ENCODE results near the gene RAD21L1.
"Not testable (repeated sequence)": the region's sequence is repeated elsewhere in the genome, so short reads cannot be mapped to it uniquely, and the experiment has no call there.

The RAD21L1 gene

DNA sequence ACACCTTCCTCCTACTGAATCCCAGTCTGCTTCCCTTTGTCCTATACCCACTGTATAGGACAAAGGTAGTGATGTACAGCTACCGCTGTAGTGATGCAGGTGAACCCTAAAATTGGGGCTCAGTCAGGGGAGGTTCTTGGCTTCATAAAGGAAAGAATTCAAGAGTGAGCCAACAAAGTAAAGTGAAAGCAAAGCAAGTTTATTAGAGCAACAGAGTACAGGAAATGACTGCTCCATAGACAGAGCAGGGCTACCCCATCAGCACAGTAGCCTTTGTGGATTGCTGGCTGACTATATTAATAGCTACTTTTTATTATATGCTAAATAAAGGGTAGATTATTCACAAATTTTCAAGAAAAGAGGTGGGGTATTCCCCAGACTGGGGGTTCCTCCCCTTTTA, 25.9 kb upstream of the RAD21L1 start:
- no peak for DNase-seq (ENCODE audit: low read depth)

DNA sequence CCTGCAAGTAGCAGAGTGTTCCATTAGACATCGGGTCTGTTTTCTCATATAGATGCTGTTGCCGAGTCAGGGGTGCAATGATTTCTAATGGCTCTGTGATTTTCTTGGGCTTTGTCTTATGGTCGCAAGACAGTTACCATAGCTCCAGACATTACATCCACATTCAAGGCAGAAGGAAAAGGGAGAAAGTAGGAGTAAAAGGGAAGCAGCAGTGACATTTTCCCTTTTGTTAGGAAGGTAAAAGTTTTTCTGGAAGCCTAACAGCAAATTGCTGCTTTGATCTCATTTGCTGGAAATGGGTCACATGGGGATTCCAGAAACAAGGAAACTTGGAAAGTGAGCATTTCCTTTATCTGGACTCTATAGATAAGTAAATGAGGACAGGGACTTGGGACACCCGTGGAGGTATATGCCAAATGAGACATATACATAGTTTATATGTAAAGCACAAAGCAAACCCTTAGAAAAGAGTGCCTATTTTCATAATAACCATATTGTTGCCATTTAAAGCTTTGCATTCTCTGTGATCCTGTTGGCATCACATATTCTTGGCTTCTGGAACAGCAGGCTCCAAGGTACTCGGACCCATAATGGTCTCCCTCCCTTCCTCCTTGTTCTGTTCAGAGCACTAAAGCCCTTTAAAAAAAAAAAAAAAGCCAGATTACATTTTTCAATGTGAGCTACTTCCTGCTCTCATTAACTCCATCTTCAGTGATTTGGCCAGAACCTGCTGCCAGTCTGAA, 22.9 kb upstream of the RAD21L1 start, which contains the start of gene C20orf202:
C20orf202 (plus strand) TSS at position 693 of the 743 bp plus-strand sequence. CDS start 132 bp downstream, outside the sequence.
- DNase-seq (ENCODE audit: low read depth): no peak

DNA sequence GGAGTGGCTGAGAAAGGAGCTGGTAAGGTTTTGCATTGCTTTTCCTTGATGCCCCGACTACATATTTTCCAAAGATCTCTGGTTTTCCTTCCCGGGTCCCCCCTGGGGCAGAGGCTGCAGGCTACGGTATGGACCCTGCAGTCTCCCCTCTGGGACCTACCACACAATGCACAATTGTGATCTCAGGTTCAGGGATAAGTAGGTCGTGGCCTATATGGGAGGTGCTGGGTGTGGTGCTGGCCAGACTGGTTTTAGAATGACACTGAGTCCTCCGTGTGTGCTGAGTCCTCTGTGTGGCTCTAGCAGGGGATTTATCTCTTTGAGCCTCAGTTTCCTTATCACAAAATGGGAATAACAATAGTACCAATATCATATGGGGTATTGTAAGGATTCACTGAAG, 22.2 kb upstream of the RAD21L1 start:
- no peak for DNase-seq (ENCODE audit: low read depth)

DNA sequence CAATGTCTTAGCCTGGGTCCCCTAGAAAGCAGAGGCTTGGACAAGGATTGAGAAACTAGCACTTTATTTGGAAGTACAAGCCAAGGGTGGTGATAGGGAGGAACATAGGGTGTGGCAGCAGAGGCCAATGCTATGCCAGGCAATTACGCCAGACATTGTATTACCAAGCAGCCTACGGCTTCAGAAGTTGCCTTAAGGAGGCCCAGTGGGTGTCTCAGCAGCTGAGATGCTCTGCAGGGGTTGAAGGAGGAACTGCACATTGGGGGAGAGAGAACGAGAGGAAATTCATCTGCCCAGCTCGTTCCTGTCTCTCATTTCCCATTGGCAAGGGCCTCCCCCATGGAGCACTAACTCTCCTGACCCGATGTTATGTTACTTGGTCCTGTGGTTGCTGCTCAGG, 21.7 kb upstream of the RAD21L1 start:
- DNase-seq (ENCODE audit: low read depth): no peak

- DNase-seq (ENCODE audit: low read depth): no peak
These were observed 21.3 kb upstream of the RAD21L1 start for GRCh38 chr20:1204576-1204975.

DNA sequence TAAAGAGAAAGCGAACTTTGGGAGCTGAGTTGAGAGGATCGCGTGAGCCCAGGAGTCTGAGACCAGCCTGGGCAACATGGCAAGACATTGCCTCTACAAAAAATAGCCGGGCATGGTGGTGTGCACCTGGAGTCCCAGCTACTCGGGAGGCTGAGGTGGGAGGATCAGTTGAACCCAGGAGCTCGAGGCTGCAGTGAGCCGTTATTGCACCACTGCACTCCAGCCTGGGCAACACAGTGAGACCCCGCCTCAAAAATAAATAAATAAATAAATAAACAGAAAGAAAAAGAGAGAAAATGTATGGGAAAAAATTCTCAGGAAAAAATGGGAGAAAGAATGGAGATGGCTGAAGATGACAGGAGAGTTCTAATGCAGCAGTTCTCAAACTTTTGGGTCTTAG, 20.0 kb upstream of the RAD21L1 start:
- no peak for DNase-seq (ENCODE audit: low read depth)

- no peak for DNase-seq (ENCODE audit: low read depth)
These were observed 19.3 kb upstream of the RAD21L1 start for GRCh38 chr20:1206366-1207148.

DNA sequence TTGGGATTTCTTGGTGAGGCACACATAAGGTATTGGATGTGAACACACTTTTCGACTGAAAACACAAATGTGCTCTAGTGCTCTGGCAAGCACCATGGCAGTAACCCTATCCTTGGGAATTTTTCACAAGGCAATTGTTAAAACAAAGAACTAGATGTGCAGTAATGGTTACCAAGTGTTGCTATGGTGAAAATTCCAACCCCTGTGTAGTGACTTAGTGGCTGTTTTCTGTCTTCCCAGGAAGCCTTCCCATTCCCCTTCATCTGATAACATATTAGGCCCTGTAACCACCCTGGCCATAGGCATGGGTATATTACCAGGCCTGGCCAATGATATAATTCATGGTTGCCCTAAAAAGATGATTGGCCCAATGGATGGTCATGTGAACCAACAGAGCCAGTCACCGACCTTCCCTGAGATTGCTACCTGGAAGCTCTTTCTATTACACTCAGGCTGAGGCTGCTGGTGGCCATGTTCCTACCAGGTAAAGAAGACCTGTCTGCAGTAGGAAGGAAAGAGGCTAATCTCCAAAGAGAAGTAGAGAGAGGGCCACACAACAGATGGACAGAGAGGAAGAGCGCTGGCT, 18.5 kb upstream of the RAD21L1 start:
- DNase-seq (ENCODE audit: low read depth): no peak

DNA sequence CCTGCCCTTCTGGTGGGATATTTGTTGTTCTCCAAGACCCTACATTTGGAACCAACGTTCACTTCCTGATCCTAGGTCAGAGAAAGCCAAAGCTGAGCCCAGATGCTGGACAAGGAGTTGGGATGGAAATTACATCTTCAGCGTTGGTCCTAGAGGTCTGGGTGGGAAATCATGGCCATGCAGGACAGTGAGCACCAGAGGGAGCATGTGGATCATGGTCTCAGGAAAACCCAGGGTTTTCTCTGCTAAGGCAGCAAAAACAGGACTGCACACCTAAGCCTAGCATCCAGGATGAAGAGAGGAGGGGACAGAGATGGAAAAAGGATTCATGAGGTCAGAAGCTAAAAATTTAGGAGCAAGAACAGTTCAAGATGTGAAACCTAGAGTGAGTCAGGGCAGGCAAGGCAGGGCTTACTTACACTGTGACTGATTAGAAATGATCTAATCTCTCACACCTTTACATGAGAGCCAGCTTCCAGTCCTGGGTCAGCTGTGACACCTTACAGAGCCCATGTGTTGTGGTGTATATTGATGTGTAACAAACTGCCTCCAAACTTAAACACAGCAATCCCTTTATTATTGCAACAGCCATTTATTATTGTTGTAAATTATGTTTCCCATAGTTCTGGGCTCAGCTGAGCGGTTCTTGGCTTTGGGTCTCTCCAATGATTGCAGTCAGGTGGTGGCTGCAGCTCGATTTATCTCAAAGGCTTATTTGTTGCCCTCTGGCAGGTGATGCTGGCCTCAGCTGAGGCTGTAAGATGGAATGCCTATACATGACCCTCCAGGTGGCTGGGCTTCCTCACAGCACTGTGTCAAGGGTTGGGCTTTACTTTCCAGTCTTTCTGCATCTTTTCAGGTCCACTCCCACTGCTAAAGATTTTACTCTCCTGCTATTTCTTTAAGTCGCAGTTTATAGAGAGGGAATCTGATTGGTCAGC, 16.1 kb upstream of the RAD21L1 start:
- no peak for DNase-seq (ENCODE audit: low read depth)

DNA sequence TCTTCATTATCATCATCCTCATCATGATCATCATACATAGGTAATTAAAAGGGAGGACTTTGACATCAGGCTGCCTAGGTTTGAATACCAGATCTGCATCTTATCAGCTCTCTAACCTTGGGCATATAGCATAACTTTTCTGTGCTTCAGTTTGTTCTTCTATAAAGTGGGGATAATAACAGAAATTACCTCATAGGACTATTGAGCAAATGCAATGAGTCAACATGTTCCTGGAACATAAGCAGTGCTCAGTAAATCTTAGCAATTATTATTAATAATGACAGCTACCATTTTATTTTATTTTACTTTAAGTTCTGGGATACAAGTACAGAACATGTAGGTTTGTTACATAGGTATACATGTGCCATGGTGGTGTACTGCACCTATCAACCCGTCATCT, 15.3 kb upstream of the RAD21L1 start:
- no peak for DNase-seq (ENCODE audit: low read depth)

GRCh38 chr20:1212023-1212422, 13.8 kb upstream of the RAD21L1 start:
- no peak for DNase-seq (ENCODE audit: low read depth)

GRCh38 chr20:1212607-1213396, 13.0 kb upstream of the RAD21L1 start:
- peak; percentile 61 for DNase-seq (ENCODE audit: low read depth)

DNA sequence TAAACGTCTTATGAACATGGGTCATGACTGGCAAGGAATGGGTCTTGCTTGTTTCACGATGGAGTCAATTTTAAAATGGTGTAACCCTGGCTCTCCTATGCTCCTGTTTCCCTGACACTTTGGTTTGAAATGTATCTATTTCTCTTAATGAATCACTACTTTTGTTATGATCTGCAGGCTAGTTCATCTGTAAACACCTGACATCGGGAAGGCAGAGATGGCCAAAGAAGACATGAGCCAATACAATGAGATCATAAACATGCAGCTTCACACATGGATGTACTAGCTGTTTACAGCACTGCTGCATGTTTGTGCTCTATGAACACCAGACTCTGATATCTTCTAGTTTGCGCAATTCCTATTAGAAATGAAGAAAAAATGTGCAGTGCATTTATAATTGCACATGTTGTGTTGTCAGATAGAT, 11.0 kb upstream of the RAD21L1 start:
- DNase-seq (ENCODE audit: low read depth): no peak

DNA sequence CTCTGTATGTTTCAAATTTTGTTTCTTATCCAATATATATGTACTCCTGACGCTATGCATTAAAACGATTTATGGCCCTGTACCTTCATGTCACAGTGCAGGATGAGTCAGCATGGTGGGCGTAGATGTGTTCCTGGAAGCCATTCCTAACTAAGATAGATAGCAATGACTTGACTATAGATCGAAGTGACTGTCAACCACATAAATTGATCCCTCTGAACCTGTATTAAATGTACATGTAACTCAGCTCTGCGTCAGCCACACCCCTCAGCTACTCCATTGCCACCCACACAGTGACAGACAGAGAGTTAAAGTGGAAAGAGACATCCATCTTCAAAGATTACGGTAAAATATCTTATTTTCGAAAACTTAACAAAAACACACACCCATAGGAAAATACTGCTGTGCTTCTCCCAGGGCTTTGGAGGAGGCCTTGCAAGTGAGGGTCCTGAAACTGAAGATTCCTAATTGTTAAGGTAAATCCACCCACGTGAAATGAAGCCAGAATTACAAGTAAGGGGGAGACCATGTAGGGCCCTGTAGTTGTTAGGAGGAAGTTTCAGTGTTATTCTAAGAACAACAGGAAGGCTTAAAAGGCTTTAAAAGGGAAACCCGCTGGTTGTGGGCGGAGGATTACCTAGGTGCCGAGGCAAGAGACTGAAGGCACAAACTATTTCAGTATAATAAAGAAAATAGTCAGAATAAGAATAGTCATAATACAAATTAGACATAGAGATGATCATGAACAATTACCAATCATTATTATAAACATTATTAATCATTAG, 10.3 kb upstream of the RAD21L1 start:
- no peak for DNase-seq (ENCODE audit: low read depth)

DNA sequence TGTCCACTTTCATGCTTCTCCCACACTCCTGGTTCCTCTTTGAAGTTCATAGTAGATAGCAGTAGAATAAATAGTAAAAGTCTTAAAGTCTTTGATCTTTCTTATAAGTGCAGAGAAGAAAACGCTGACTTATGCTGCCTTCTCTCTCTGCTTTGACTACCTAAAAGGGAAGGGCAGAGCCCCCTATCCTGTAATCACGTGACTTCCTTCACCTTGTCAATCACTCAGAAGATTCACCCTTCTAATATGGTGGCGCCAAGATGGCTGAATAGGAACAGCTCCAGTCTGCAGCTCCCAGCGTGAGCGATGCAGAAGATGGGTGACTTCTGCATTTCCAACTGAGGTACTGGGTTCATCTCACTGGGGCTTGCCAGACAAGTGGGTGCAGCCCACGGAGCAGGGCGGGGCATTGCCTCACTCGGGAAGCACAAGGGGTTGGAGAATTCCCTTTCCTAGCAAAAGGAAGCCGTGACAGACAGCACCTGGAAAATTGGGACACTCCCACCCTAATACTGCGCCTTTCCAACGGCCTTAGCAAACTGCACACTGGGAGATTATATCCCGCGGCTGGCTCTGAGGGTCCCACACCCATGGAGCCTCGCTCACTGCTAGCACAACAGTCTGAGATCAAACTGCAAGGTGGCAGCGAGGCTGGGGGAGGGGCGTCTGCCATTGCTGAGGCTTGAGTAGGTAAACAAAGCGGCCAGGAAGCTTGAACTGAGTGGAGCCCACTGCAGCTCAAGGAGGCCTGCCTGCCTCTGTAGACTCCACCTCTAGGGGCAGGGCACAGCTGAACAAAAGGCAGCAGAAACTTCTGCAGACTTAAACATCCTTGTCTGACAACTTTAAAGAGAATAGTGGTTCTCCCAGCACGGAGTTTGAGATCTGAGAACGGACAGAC, 9.1 kb upstream of the RAD21L1 start:
- not testable (repeated sequence) for DNase-seq (ENCODE audit: low read depth)

DNA sequence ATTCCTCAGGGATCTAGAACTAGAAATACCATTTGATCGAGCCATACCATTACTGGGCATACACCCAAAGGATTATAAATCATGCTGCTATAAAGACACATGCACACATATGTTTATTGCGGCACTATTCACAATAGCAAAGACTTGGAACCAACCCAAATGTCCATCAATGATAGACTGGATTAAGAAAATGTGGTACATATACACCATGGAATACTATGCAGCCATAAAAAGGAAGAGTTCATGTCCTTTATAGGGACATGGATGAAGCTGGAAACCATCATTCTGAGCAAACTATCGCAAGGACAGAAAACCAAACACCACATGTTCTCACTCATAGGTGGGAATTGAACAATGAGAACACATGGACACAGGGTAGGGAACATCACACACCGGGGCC, 3.1 kb upstream of the RAD21L1 start:
- DNase-seq (ENCODE audit: low read depth): not testable (repeated sequence)

DNA sequence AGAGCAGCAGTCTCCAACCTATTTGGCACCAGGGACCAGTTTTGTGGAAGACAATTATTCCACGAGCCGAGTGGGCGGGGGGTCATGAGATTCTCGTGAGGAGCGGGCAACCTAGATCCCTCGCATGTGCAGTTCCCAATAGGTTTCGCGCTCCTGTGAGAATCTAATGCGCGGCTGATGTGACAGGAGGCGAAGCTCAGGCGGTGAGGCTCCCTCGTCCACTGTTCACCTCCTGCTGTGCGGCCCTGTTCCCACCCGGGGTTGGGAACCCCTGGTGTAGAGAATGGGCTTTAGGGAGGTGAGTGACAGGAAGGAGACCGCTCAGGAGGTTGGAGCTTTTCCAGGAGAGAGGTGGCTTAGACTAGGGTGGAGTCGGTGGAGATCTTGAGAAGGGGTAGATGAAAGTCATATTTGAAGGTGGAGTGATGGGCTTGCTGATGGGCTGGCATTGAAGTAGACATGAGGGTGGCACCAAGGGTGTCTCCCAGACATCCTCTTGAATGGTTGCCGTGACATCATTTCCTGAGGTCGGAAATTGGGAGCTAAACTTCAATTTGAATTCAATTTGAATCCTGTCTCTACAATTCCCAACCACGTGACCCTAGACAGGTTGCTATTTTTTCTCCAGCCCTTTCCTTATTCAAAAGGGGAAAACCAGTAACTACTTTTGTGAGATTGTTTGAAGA, 1.5 kb upstream of the RAD21L1 start:
- DNase-seq (ENCODE audit: low read depth): no peak

DNA sequence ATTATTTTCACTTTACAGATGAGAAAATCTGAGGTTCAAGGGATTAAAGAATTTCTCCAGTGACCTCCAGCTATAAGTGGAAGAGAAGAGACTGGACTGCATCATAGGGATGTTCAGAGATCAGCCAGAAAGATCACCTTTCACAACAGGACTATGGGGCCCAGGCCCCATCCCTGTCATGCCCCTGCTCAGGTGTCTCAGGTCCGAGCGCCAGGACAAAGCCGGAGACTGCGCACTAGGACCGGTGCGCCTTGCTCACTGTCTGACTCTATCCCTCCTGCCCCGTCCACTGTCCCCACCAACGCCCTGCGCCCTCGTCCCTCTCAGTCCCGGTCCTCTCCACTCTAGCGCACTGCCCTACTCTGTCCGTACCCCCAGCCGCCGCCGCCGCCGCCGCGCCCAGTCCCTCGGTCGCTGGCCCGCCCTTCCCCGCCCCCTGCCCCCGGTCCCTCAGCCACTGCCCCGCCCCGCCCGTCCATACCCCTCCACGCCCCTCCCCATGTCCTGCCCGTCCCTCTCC, 521 bp upstream of the RAD21L1 start:
- no peak for DNase-seq (ENCODE audit: low read depth)

Measured in activated T-cell treated with anti-CD3 and anti-CD28 coated beads for 1 hour (primary cell).